22Rv1 (cell line): ENCODE results near the gene VGLL4.

Source experiments
- H3K27ac ChIP-seq: fragments of 450-650 bp; 2 replicates; pipeline ENCODE4 v1.5.1; 2017
- CTCF ChIP-seq: fragments of 450-650 bp; IDR thresholded peaks from 2 replicates; pipeline ENCODE4 v1.5.1; 2017; ENCODE audit warnings: mild to moderate bottlenecking
- ZFX ChIP-seq: fragments of 450-650 bp; IDR thresholded peaks from 2 replicates; pipeline ENCODE4 v1.6.1; 2017; ENCODE audit warnings: antibody characterized with exemption, borderline replicate concordance

Gene VGLL4

DNA sequence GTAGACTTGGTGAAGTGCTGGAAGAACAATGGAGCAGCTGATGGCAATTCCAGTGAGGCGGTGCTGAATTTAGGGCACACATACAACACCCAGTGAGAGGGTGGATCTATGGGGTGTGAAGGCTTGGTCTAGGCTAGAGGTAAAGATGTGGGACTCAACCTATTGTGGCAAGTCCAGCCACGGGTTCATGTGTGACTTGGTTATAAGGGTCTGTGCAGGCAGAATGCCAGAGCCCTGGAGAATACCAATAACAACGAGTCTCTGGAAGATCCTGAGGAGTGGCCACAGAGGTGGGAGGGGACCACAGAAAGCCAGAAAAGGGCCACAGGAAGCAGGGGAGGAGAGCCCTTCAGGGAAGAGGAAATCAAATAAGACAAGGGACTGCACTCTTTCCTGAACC is 55.0 kb downstream of the VGLL4 start:
- TF ChIP-seq ZFX = no peak
- no peak for TF ChIP-seq CTCF
- H3K27ac ChIP-seq = no peak overlapping the region

DNA sequence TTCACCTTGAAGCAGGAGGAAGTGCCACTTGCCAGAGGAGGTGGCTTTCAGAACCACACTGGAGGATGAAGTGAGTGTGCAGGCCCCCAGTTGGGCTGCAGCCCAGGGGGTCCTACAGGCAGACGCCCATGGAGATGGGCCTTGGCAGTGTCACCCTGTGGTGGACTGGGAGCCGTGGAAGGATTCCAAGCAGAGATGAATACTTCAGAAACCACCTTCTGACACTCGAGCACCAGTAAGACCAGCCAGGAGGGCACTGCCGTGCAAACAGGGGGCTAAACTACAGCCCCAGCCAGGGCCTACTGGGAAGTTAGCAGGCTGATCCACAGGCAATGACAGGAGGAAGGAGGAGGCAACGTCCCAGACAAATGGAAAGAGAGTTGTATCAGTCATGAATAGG is 55.4 kb downstream of the VGLL4 start:
- no peak overlapping the region for H3K27ac ChIP-seq
- TF ChIP-seq CTCF = no peak
- no peak for TF ChIP-seq ZFX

- no peak for TF ChIP-seq CTCF
- TF ChIP-seq ZFX = no peak
Observed at GRCh38 chr3:11587766-11588165, 55.9 kb downstream of the VGLL4 start.

DNA sequence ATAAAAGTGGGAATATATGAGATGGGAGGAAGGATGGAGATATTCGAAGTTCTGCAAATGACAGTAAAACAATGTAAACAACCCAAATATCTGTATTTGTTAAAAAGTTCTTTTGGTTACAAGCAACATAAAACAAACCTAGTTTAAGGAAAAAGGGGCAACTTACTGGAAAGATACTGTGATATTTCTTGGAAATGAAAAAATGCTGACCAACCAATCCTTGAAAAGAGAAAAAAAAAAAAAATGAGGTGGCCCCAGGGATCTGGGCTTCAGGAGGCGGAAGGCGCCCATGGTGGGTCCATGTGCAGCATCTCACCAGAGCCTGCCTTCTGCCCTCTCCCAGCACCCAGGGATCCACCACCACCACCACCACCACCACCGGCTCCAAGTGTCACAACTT is 59.1 kb downstream of the VGLL4 start:
- H3K27ac ChIP-seq = no peak overlapping the region
- TF ChIP-seq CTCF (no peak), ZFX (no peak)

More at GRCh38 chr3:11587766-11588165, 55.9 kb downstream of the VGLL4 start:
- H3K27ac ChIP-seq = no peak overlapping the region

DNA sequence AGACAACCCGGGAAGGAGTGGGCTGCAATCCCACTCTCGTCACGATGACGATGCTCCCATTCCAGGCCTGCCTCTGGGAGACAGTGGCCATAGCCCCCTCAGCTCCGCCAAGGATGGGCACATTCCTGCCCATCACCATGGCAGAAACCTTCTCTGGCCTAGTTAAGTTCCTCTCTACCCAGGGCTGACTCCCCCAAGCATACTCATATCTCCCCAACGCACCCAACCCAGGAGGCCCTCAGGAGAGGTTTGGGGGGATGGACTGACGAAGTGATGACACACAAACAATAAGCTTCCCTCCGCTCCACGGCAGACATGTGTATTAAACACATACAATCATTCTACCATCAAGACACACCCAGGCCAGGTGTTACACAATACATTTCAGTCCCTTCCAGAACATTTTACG is 60.1 kb downstream of the VGLL4 start:
- H3K27ac ChIP-seq = no peak overlapping the region
- TF ChIP-seq CTCF (no peak), ZFX (no peak)

- TF ChIP-seq CTCF (no peak), ZFX (no peak)
- no peak overlapping the region for H3K27ac ChIP-seq
Observed at GRCh38 chr3:11583235-11583634, 60.5 kb downstream of the VGLL4 start.

DNA sequence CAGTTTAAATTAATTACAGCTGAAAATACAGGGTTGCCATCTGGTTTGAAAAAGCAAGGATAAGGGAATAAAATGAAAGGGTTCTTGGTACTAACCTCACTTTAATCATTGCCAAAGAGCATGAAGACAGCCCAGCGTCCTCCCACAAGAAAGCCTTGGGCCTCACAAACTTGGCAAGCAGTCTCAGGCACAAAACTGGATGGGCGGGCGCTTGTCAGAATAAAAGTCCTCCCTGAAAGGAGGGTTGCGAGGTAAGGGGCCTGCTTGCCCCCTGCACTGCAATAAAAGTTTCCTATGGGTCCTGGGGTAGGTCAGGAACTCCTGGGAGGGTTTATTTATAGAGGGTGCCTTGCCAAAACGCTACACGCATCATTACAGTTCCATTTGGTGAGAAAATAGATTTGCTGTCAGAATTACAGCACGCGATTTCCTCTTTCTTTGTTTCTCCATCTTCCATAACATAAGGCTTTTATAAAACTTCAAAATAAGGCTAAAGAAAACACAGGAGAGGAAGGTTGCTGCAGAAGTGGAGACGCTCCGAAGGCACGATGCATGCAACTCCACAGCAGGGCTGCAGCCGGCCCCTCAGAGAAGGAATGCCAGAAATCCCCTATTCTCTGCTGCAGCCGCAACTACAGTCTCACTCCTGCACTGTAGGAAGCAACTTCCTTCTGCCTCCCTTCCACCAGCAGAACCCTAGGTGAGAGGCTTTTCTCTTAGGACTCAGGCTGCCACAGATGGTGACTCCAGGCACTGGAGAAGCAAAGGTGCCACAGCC is 61.3 kb downstream of the VGLL4 start:
- TF ChIP-seq ZFX (no peak), CTCF (no peak)
- H3K27ac ChIP-seq = peak overlapping the region; percentile 55
